HG02840 (cell line): ENCODE measurements around the gene KCNK7.

Experiments
- ATAC-seq: cut with Tn5 transposase; IDR thresholded peaks from one replicate; pipeline ENCODE4 v1.9.1; 2021; ENCODE audit warnings: mild to moderate bottlenecking, moderate library complexity, moderate number of reproducible peaks; ENCODE audit not compliant: unreplicated experiment, low FRiP score

KCNK7 gene

GRCh38 chr11:65612691-65613090 is 17.1 kb upstream of the KCNK7 start:
- no peak for ATAC-seq

GRCh38 chr11:65611758-65612603 is 16.4 kb upstream of the KCNK7 start:
- no peak for ATAC-seq

GRCh38 chr11:65611028-65611757 is 15.6 kb upstream of the KCNK7 start:
- no peak for ATAC-seq

GRCh38 chr11:65610404-65610803 is 14.8 kb upstream of the KCNK7 start:
- ATAC-seq, result no peak

DNA sequence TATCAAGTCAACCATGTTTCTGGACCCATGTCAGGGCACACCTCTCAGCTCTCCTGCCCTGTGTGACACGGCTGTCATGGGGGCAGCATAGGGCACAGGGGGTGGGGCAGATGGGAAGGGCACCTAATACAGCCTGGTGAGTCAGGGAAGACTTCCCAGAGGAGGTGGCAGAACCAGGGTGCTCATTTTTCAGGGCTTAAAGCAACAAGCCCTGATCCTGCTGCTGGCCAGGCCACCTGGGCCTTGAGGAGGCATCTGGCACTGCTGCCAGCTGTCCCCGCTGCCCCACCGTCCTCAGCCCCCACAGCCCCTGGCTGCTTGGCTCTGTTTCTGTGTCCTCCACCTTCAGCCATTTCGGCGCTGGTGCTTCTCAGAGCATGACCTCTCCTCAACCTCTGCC is 14.1 kb upstream of the KCNK7 start:
- no peak for ATAC-seq

DNA sequence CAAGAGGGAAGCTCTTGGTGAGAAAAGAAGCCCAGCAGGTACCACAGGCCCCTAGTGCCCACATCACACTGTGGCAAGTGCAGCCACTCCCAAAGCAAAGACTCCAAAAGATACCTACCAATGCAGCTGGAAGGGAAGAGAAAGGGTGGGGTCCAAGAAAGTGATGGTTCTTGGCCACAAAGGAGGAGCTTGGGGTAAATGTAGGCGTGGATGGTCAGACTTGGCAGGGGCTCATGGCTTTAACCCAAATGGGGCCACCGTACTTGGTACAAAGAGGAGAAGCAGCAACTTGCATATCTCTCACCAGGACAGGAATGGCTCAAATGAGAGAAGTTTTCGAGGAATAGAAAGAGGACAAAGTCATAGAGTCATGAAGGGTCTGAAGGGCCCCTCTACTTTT is 13.6 kb upstream of the KCNK7 start:
- no peak for ATAC-seq

GRCh38 chr11:65607614-65608426 is 12.2 kb upstream of the KCNK7 start:
- ATAC-seq, result no peak

DNA sequence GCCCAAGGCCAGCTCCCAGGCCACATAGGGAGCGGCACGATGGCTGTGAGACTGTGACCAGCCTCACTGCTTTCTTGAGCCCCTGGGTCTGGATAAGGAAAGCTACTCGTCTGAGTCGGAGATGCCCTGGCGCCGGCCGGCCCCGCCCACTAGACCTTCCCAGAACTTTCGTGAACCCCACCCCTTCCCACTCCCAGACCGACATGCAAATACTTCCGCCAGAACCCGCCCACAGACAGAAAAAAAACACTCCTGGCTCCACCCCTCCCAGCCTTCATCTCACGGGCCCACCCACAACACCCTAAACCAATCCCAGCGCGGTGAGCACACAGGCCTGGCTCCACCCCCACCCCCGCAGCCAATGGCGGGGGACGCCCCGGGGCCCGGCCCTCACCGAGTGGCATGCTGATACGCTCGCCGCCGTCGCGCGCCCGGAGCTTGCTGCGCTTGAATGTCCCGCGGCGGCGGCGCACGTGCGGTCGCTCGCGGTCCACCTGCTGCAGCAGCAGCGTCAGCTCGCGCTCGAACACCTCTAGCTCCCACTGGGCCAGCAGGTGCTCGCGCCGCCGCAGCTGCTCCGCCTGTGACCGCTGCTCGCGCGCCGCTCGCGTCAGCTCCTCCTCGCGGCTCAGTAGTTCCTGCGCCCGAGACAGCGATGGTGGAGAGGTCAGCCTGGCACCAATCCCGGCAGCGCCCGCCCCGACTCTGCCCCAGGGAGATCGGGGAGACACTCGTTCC is 11.4 kb upstream of the KCNK7 start:
- no peak for ATAC-seq

DNA sequence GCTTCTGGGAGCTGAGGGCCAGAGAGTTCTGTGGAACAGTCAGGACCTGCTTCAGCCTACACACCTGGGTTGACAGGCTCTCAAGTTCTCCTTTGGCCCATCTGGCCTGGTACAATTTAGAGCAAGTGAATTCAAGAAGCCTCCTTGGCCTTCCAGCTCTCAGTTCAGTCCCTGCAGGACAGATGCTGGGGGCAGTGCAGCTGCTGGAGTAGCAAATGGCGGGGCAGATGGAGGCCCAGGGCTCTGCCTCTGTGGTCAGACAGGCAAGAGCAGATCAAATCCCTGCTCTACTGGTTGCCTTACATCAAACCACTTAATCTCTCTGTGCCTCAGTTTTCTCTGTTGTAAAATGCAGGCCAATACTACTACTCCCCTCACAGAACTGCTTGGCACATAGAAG is 8.7 kb upstream of the KCNK7 start:
- no peak for ATAC-seq

GRCh38 chr11:65599955-65600246 is 4.3 kb upstream of the KCNK7 start:
- no peak for ATAC-seq

DNA sequence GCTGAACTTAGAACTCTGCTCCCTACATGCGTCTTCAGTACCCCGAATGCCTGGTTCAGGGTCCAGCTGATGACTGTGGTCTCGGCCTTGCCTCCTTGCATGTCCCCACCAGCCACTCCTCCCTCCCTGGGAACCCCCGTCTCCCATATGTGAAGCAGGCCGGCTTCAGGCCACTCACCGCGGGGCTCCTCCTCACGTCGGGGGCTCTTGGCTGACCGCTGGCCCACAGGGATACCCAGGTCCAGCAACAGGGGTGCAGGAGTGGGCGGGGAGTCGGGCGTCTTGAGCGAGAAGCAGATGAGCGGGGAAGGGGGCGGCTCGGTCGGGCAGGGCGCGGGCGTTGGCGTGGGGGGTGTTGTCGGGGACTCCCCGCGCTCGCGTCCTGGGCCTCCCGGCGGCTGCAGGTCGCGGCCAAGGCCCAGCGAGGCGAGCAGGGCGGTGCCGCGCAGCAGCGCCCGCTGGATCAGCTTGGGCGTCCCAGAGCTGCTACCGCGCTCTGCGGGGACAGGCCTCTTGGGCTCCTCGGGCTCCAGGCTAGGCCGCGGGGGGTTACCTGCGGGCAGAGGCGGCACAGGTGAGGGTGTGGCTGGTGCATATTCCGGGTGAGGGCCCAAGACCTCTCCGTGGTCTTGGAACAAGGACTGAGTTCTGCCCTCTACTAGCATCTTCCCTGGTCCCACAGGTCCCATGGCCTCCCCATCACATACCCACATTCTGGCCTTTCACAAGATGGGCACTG is 3.8 kb upstream of the KCNK7 start:
- ATAC-seq, result no peak

- ATAC-seq, result no peak
These were observed 2.7 kb upstream of the KCNK7 start for GRCh38 chr11:65598258-65598699.

DNA sequence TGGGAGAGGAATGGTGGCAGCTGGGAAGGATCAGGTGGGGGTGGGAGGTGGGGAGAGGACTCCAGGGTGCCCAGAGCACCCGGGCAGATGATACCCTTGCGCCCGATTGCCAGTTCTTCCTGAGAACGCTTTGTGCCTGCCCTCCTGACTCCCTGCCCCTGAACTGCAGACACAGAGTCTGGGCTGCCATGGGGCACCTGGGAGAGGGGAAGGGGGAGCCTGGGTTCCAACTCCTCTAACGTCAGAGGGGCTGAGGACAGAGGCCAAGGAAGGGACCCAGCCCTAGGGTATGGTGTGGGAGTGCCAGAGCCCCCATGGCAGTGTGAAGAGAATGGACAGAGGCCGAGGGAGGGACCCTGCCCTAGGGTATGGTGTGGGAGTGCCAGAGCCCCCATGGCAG is 920 bp upstream of the KCNK7 start:
- ATAC-seq, result no peak

GRCh38 chr11:65595131-65595530 is 469 bp downstream of the KCNK7 start:
- no peak for ATAC-seq

DNA sequence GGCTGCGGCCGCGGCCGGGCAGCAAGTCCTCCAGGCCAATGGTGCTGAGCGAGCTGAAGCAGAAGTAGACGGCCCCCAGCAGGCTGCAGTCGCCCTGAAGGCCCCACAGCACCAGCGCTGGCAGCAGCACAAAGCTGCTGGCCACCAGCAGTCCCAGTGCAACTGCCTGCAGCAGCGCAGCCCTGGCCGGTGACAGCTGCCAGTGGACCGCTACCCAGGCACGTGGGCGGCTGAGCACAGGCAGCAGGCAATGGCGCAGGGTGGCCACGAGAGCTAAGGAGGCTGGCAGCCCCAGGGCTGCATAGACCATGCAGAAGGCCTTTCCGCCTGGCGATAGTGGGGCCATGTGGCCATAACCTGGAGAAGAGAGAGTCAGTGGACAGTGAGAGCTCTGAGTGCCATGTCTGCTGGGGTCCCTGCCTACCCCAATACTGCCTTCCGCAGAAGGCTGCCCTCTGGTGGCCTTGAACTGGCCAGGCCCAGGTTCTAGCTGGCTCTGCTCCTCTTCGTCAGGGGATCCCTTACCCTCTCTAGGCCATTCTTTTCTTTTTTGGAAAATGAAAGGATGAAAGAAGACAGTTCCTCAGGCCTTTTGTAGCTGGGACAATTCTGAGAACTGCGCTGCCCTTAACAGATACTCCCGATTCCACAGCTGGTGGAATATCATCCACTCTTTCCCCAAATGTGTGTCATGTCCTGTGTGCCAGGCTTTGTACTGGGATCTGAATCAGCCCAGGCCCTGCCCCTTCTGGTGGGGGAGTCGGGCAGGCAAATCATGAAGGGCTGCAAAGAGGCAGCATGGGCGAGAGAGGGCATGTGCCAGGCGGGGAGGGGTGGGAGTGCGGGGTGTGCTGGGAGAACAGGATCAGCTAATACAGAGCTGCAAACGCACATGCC is 1.8 kb downstream of the KCNK7 start:
- no peak for ATAC-seq

- no peak for ATAC-seq
These were observed 2.6 kb downstream of the KCNK7 start for GRCh38 chr11:65592858-65593517.

DNA sequence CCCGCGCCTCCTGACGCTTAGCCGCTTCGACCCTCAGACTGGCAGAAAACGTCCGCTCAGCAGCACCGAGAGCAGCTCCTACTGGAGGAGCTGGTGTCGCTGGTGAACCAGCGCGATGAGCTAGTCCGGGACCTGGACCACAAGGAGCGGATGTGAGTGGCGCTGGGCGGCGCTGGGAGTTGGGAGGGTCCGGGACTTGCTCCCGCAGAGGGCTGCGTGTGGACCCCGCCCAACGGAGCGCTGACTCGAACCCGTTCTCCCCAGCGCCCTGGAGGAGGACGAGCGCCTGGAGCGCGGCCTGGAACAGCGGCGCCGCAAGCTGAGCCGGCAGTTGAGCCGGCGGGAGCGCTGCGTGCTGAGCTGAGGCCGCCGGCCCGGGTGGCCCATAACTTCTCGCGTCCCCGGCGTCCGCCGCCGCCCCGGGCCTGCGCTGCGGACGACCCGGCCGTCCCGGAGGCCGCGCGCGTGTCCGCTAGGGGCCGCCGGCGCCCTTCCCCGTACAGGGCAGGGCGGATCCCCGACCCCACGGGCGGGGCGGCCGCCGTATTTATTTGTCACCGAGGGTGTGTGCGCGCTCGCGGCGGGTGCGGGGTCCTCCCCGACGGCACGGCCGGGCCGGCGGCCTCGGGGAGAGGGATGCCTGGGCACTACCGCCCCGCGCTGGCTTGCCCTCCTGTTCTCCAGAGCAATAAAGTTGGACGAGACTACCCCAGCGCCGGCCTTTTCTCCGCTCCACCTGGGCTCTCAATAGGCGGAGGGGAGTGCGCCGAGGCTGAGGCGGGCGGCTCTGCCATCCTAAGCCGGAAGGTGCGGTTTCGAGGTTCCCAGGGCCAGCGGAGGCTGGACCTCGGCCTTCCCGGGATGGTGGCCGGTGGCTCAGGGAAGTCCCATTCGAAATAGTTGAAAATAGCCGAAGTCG is 3.4 kb downstream of the KCNK7 start:
- ATAC-seq, result no peak
